Ishikawa (cell line): Measurements from ENCODE around the gene ADCY4.
A peak's percentile ranks its signal among the peaks of the same experiment; 100 is the strongest.

ENCODE experiments used
- CEBPB ChIP-seq: IDR thresholded peaks from 2 replicates; pipeline ENCODE4 v1.6.1; 2012
- CREB1 ChIP-seq: IDR thresholded peaks from 2 replicates; pipeline ENCODE4 v1.6.1; 2012; ENCODE audit warnings: low read depth
- EGR1 ChIP-seq: IDR thresholded peaks from 2 replicates; pipeline ENCODE4 v1.6.1; 2012
- EP300 ChIP-seq: IDR thresholded peaks from 2 replicates; pipeline ENCODE4 v1.6.1; 2012; ENCODE audit warnings: borderline replicate concordance
- FOXM1 ChIP-seq: IDR thresholded peaks from 2 replicates; pipeline ENCODE4 v1.6.1; 2012; ENCODE audit warnings: low read depth, borderline replicate concordance
- NFIC ChIP-seq: IDR thresholded peaks from 2 replicates; pipeline ENCODE4 v1.6.1; 2012
- RAD21 ChIP-seq: IDR thresholded peaks from 2 replicates; pipeline ENCODE4 v1.6.1; 2012; ENCODE audit warnings: low read depth
- TAF1 ChIP-seq: IDR thresholded peaks from 2 replicates; pipeline ENCODE4 v1.6.1; 2012; ENCODE audit warnings: low read depth, mild to moderate bottlenecking
- TCF12 ChIP-seq: IDR thresholded peaks from 2 replicates; pipeline ENCODE4 v1.6.1; 2012; ENCODE audit warnings: low read depth
- TEAD4 ChIP-seq: IDR thresholded peaks from 2 replicates; pipeline ENCODE4 v1.6.1; 2012
- YY1 ChIP-seq: IDR thresholded peaks from 2 replicates; pipeline ENCODE4 v1.6.1; 2012; ENCODE audit warnings: low read depth
- ZBTB7A ChIP-seq: IDR thresholded peaks from 2 replicates; pipeline ENCODE4 v1.6.1; 2012; ENCODE audit warnings: low read depth
- TF ChIP-seq, protein P1 (sequence below): IDR thresholded peaks from 2 replicates; pipeline ENCODE4 v1.6.1; 2012; ENCODE audit warnings: low read depth, mild to moderate bottlenecking
- TF ChIP-seq, protein P2 (sequence below): IDR thresholded peaks from 2 replicates; pipeline ENCODE4 v1.6.1; 2012
- TF ChIP-seq, protein P3 (sequence below): IDR thresholded peaks from 2 replicates; pipeline ENCODE4 v1.6.1; 2012

The ADCY4 gene

DNA sequence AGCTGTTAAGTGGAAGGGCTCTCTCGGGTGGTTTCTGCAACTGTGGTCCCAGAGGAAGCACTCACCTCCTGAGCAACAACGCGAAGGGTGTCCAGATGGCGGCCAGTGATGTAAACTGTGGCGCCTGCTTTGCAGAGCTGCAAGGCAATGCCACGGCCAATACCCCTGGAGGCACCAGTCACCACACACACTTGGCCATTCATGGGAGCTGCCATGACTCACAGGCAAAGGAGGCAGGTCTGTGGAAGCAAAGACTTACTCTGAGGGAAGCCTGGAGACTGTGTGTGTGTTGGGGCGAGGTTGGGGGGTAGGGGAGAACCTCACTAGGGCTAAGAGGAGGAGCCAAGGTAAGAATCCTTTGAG, 36.0 kb downstream of the ADCY4 start:
- TF ChIP-seq NFIC, result no peak
- no peak for TF ChIP-seq EP300
- TF ChIP-seq FOXM1, result no peak
- no peak for TF ChIP-seq YY1
- no peak for TF ChIP-seq TEAD4
- no peak for TF ChIP-seq ZBTB7A
- no peak for TF ChIP-seq TCF12

DNA sequence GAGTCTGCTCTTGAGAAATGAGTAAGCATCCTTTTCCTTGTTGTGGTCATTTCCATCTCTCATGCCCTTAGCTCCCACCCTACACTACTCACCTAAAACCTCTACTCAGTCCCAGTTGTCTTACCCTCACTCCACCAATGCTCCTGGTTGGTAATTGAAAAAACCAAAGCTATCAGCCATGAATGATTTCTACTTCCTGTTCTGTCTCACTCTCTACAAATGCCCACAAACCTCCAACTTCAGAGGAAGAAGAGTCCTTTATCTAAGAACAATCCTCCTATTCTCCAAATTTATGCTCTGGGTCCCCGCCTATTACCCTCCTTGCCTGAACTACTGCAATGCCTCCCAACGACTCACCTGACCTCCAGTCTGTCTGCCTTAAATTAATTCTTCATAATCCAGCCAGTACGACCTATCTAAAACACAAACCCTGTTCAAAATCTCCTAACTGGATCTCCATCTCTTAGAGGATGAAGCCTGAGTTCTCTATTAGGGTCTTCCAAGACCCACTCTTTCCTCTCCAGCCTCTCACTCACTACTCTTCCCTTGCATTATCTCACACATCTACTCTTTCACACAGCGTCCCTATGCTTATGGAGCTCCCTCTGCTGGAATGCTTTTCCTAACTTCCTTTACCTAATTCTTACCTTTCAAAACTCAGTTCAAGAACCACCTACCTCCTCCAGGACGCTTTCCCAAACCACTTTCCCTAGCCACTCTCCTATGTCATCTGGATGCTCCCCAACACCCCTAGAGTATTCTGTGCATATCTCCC, 37.5 kb downstream of the ADCY4 start:
- TF ChIP-seq RAD21 (peak; percentile 27; the same call in 1 of the 2 replicates), NFIC (no peak)

DNA sequence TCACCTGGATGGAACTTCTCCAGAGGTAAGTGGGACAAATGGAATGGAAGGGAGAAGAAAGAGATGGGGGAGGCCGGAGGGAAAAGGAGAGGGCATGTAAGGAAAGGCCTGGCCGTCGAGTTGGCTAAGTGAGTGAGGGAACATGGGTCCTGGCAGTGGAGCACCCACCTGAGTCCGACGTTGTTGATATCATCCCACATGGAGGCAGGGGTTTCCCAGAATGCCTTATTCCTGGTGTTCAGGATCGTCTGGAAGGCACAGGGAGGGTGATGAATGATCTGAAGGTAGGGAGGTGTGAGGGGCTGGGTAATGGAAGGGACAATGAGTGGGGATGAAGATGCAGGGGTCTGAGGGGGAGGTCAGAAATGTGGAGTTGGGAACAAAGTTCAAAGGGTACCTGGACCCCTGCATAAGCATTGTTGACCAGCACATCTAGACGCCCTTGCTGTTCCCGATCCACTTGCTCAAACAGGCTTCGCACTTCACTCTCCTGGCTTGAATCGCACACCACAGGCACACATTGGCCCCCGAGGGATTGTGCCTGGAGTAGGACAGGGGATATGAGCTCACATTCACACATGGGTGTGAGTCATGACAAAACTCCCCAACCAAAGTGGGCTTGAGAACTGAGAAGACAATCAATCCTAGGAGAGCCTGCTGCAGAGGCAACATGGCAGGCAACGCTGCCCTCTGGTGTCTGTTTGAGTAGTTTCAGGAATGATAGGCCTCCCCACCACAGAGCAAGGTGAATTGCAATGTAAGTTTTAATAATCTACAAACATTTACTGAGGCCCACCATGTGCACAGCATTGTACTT, 38.3 kb downstream of the ADCY4 start:
- TF ChIP-seq RAD21 (peak; percentile 77), EP300 (no peak)

DNA sequence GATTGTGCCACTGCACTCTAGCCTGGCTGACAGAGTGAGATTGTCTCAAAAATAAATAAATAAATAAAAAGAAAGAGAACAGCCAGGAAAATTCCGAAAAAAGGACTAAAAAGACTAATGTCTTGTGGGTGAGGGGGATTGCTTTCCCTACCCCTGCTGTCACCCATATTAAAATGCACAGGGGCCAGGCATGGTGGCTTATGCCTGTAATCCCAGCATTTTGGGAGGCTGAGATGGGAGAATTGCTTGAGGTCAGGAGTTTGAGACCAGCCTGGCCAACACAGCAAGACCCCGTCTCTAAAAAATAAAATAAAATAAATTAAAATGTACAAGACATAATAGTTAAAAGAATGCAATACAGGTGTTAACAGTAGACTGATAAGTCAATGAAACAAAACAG, 41.3 kb downstream of the ADCY4 start:
- TF ChIP-seq CEBPB (no peak), TEAD4 (no peak), YY1 (no peak), ZBTB7A (no peak), FOXM1 (no peak), CREB1 (no peak), NFIC (no peak), EP300 (no peak), TAF1 (no peak), TCF12 (no peak), EGR1 (no peak)
- TF ChIP-seq, protein P1, sequence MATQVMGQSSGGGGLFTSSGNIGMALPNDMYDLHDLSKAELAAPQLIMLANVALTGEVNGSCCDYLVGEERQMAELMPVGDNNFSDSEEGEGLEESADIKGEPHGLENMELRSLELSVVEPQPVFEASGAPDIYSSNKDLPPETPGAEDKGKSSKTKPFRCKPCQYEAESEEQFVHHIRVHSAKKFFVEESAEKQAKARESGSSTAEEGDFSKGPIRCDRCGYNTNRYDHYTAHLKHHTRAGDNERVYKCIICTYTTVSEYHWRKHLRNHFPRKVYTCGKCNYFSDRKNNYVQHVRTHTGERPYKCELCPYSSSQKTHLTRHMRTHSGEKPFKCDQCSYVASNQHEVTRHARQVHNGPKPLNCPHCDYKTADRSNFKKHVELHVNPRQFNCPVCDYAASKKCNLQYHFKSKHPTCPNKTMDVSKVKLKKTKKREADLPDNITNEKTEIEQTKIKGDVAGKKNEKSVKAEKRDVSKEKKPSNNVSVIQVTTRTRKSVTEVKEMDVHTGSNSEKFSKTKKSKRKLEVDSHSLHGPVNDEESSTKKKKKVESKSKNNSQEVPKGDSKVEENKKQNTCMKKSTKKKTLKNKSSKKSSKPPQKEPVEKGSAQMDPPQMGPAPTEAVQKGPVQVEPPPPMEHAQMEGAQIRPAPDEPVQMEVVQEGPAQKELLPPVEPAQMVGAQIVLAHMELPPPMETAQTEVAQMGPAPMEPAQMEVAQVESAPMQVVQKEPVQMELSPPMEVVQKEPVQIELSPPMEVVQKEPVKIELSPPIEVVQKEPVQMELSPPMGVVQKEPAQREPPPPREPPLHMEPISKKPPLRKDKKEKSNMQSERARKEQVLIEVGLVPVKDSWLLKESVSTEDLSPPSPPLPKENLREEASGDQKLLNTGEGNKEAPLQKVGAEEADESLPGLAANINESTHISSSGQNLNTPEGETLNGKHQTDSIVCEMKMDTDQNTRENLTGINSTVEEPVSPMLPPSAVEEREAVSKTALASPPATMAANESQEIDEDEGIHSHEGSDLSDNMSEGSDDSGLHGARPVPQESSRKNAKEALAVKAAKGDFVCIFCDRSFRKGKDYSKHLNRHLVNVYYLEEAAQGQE, result no peak
- TF ChIP-seq, protein P2, sequence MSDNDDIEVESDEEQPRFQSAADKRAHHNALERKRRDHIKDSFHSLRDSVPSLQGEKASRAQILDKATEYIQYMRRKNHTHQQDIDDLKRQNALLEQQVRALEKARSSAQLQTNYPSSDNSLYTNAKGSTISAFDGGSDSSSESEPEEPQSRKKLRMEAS, result no peak
- TF ChIP-seq, protein P3, sequence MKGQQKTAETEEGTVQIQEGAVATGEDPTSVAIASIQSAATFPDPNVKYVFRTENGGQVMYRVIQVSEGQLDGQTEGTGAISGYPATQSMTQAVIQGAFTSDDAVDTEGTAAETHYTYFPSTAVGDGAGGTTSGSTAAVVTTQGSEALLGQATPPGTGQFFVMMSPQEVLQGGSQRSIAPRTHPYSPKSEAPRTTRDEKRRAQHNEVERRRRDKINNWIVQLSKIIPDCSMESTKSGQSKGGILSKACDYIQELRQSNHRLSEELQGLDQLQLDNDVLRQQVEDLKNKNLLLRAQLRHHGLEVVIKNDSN, result no peak

DNA sequence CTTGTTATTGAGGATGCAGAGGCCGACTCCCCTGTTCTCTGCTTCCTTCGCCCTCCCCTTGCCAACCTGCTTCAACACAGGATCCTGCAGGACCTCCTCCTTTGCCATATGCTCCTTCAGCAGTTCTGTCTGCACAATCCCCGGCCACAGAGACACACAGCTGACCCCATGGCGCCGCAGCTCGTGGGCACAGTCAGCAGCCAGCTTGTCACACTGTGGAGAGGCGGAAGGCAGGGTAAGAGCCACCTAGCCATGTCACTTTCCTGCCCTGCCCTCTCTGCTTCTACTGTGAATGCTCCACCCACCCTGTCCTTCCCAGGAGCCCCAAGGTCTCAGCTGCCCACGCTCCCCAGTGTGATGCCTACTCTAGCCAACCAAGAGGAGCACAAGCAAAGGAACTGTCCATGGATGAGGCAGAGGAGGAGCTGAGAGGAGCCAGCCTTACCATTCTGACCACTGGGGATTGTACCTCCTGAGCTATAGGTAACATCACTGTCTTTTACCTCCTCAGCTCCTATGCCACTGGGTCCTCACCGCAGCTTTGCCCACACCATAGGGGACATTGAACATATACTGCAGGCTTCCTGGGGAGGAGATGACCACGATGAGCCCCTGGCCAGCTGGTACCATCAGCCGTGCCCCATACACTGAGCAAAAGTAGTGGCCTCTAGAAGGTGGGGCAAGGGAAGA, 42.6 kb downstream of the ADCY4 start:
- TF ChIP-seq NFIC (no peak), RAD21 (no peak), CEBPB (no peak)

DNA sequence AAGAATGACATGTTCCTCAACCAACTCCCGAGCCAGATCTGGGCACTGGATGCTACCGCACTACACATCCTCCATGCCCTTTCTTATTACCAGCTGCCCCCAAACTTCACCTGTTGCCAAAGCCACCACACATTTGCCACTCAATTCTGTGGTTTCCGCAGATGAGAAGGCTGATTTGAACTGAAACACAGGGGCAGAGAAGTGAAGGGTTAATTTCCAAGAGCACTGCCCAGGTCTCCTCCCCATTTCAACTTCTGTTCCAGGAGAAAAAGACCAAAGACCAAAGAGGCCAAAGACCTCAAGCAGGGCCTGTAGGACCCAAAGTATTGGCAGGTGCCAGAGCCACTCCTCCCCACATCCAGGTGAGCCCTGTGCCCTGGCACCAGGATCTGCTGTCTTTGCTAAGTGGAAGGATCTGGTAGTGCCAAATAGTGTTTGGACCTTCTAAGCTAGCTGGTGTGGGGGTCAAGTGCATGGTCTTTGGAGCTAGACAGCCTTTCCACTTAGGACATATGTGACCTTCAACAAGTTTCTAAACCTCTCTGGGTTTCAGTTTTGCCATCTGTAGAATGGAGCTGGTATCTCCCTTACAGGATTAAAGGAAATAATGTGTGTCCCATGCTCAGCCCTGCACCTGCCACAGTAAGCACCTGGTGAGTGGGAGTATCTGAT, 43.3 kb downstream of the ADCY4 start:
- TF ChIP-seq, protein P1, result no peak
- TF ChIP-seq FOXM1 (no peak), EGR1 (no peak), ZBTB7A (no peak), TEAD4 (no peak), TAF1 (no peak), RAD21 (no peak), EP300 (no peak), NFIC (no peak), YY1 (no peak), CEBPB (no peak), CREB1 (no peak), TCF12 (no peak)
- TF ChIP-seq, protein P3, result no peak
- TF ChIP-seq, protein P2, result no peak
